Neural cell (in vitro differentiated cells): ENCODE measurements around the gene ERCC3. TPM values are rescaled to one million over a fixed set of nuclear protein-coding genes. Genes with fewer than 3 reads are reported as not detected.

Experiments used
- H2AFZ ChIP-seq: fragments of 200-600, 300-800 bp; sonication (generic), shearing (Covaris generic); 2 replicates; pipeline ENCODE4 v1.6.0; 2014; ENCODE audit warnings: low read depth, mild to moderate bottlenecking, antibody characterized with exemption, low read length, moderate library complexity
- H3F3A ChIP-seq: fragments of 200-600 bp; shearing (Covaris generic); 2 replicates; pipeline ENCODE4 v1.6.1; 2016; ENCODE audit warnings: mild to moderate bottlenecking, moderate library complexity, mixed read lengths, antibody characterized with exemption, low read length; ENCODE audit not compliant: insufficient read depth, poor library complexity, severe bottlenecking
- H3K27ac ChIP-seq: fragments of 200-600, 300-800 bp; sonication (generic), shearing (Covaris generic); 2 replicates; pipeline ENCODE4 v1.5.1; 2014; ENCODE audit warnings: mild to moderate bottlenecking, low read length, moderate library complexity
- H3K27me3 ChIP-seq: fragments of 300-800, 200-600 bp; sonication (generic), shearing (Covaris generic); 2 replicates; pipeline ENCODE4 v1.6.0; 2014; ENCODE audit warnings: mild to moderate bottlenecking, low read depth, low read length, moderate library complexity; ENCODE audit not compliant: insufficient read depth
- H3K36me3 ChIP-seq: fragments of 300-800, 200-600 bp; sonication (generic), shearing (Covaris generic); 2 replicates; pipeline ENCODE4 v1.5.1; 2014; ENCODE audit warnings: mild to moderate bottlenecking, antibody characterized with exemption, low read length, moderate library complexity; ENCODE audit not compliant: insufficient read depth
- H3K4me2 ChIP-seq: fragments of 300-800, 200-600 bp; sonication (generic), shearing (Covaris generic); 2 replicates; pipeline ENCODE4 v1.6.0; 2014; ENCODE audit warnings: mild to moderate bottlenecking, low read length
- H3K4me3 ChIP-seq: fragments of 300-800, 200-600 bp; sonication (generic), shearing (Covaris generic); 2 replicates; pipeline ENCODE4 v1.5.1; 2014; ENCODE audit warnings: mild to moderate bottlenecking, low read length, moderate library complexity
- H3K79me2 ChIP-seq: fragments of 200-600 bp; shearing (Covaris generic); replicated peaks from 2 replicates; pipeline ENCODE4 v1.6.0; 2014; ENCODE audit warnings: mild to moderate bottlenecking, low read length, moderate library complexity; ENCODE audit not compliant: insufficient read depth
- H3K9ac ChIP-seq: fragments of 300-800, 200-600 bp; sonication (generic), shearing (Covaris generic); 2 replicates; pipeline ENCODE4 v1.6.1; 2016; ENCODE audit warnings: mild to moderate bottlenecking, low read length, mixed read lengths
- H3K9me2 ChIP-seq: fragments of 200-600 bp; shearing (Covaris generic); 2 replicates; pipeline ENCODE4 v1.6.1; 2016; ENCODE audit warnings: mild to moderate bottlenecking, low read length, mixed read lengths; ENCODE audit not compliant: insufficient read depth
- H3K9me3 ChIP-seq: fragments of 200-600, 300-800 bp; sonication (generic), shearing (Covaris generic); 2 replicates; pipeline ENCODE4 v1.6.1; 2016; ENCODE audit warnings: mild to moderate bottlenecking, mixed run types, low read length, moderate library complexity, mixed read lengths
- H4K20me1 ChIP-seq: fragments of 200-600 bp; shearing (Covaris generic); 2 replicates; pipeline ENCODE4 v1.6.1; 2016; ENCODE audit warnings: mild to moderate bottlenecking, mixed run types; ENCODE audit not compliant: insufficient read depth
- EP300 ChIP-seq: fragments of 450-650 bp; conservative IDR thresholded peaks from 2 replicates; pipeline ENCODE4 v1.6.1; 2014; ENCODE audit warnings: antibody characterized with exemption, mild to moderate bottlenecking, moderate library complexity; ENCODE audit not compliant: poor library complexity, severe bottlenecking
- EZH2 ChIP-seq: fragments of 200-600, 300-800 bp; shearing (Covaris generic), sonication (generic); IDR thresholded peaks from 2 replicates; pipeline ENCODE4 v1.6.1; 2014; ENCODE audit warnings: antibody characterized with exemption, low read length, borderline replicate concordance, mild to moderate bottlenecking; ENCODE audit not compliant: insufficient read depth, poor library complexity, severe bottlenecking
- MXI1 ChIP-seq: fragments of 450-650 bp; conservative IDR thresholded peaks from 2 replicates; pipeline ENCODE4 v1.6.1; 2014; ENCODE audit warnings: antibody characterized with exemption, mild to moderate bottlenecking; ENCODE audit not compliant: poor library complexity, severe bottlenecking
- POLR2AphosphoS5 ChIP-seq: IDR thresholded peaks from 2 replicates; pipeline ENCODE4 v1.6.1; 2012
- RAD21 ChIP-seq: fragments of 450-650 bp; conservative IDR thresholded peaks from 2 replicates; pipeline ENCODE4 v1.6.1; 2014; ENCODE audit warnings: antibody characterized with exemption, mild to moderate bottlenecking, moderate library complexity
- SMC3 ChIP-seq: fragments of 450-650 bp; conservative IDR thresholded peaks from 2 replicates; pipeline ENCODE4 v1.6.1; 2014; ENCODE audit warnings: antibody characterized with exemption, mild to moderate bottlenecking, moderate library complexity; ENCODE audit not compliant: poor library complexity
- TAF1 ChIP-seq: IDR thresholded peaks from 2 replicates; pipeline ENCODE4 v1.6.1; 2012; ENCODE audit warnings: low read depth
- polyA plus RNA-seq: library from polyadenylated mRNA; depleted of rRNA; stranded (reverse); fragments of >200 nt; gene quantifications from 2 replicates; pipeline ENCODE4 v1.2.3, GENCODE V29; 2014
- TF ChIP-seq, protein P1 (sequence below): IDR thresholded peaks from 2 replicates; pipeline ENCODE4 v1.6.1; 2012; ENCODE audit warnings: borderline replicate concordance
- TF ChIP-seq, protein P2 (sequence below): fragments of 450-650 bp; IDR thresholded peaks from 2 replicates; pipeline ENCODE4 v1.5.1; 2014; ENCODE audit warnings: antibody characterized with exemption, mild to moderate bottlenecking, moderate library complexity; ENCODE audit not compliant: poor library complexity, severe bottlenecking

Gene ERCC3
- polyA plus RNA-seq, 1 donor from 2014 or later, result 112 TPM

DNA sequence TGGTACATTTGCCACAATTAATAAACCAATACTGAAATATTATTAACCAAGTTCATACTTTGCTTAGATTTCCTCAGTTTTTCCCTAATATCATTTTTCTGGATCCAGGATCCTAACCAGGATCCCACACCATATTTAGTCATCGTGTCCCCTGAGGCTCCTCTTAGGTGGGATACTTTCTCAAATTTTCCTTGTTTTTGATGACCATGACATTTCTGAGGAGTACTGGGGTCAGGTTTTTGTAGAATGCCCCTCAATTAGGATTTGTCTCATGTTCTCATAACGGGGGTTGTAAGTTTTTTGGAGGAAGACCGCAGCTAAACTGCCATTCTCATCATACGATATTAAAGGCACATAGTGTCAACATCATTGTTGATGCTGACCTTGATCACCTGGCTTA lies 15.5 kb upstream of the ERCC3 start:
- Histone ChIP-seq H3K27me3 (no peaks in the 10 kb centered on the region), H3K9me2 (no peaks in the 10 kb centered on the region), H3K4me2 (no peak overlapping the region), H3K9ac (no peak overlapping the region), H4K20me1 (no peaks in the 10 kb centered on the region), H3K9me3 (no peaks in the 10 kb centered on the region), H3K36me3 (peaks cover 6% of the 10 kb centered on the region), H2AFZ (no peak overlapping the region), H3K4me3 (no peak overlapping the region), H3K79me2 (no peaks in the 10 kb centered on the region), H3K27ac (no peak overlapping the region), H3F3A (no peaks in the 10 kb centered on the region)
- TF ChIP-seq, protein P1, sequence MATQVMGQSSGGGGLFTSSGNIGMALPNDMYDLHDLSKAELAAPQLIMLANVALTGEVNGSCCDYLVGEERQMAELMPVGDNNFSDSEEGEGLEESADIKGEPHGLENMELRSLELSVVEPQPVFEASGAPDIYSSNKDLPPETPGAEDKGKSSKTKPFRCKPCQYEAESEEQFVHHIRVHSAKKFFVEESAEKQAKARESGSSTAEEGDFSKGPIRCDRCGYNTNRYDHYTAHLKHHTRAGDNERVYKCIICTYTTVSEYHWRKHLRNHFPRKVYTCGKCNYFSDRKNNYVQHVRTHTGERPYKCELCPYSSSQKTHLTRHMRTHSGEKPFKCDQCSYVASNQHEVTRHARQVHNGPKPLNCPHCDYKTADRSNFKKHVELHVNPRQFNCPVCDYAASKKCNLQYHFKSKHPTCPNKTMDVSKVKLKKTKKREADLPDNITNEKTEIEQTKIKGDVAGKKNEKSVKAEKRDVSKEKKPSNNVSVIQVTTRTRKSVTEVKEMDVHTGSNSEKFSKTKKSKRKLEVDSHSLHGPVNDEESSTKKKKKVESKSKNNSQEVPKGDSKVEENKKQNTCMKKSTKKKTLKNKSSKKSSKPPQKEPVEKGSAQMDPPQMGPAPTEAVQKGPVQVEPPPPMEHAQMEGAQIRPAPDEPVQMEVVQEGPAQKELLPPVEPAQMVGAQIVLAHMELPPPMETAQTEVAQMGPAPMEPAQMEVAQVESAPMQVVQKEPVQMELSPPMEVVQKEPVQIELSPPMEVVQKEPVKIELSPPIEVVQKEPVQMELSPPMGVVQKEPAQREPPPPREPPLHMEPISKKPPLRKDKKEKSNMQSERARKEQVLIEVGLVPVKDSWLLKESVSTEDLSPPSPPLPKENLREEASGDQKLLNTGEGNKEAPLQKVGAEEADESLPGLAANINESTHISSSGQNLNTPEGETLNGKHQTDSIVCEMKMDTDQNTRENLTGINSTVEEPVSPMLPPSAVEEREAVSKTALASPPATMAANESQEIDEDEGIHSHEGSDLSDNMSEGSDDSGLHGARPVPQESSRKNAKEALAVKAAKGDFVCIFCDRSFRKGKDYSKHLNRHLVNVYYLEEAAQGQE, result no peak
- no peak for TF ChIP-seq RAD21
- TF ChIP-seq, protein P2, sequence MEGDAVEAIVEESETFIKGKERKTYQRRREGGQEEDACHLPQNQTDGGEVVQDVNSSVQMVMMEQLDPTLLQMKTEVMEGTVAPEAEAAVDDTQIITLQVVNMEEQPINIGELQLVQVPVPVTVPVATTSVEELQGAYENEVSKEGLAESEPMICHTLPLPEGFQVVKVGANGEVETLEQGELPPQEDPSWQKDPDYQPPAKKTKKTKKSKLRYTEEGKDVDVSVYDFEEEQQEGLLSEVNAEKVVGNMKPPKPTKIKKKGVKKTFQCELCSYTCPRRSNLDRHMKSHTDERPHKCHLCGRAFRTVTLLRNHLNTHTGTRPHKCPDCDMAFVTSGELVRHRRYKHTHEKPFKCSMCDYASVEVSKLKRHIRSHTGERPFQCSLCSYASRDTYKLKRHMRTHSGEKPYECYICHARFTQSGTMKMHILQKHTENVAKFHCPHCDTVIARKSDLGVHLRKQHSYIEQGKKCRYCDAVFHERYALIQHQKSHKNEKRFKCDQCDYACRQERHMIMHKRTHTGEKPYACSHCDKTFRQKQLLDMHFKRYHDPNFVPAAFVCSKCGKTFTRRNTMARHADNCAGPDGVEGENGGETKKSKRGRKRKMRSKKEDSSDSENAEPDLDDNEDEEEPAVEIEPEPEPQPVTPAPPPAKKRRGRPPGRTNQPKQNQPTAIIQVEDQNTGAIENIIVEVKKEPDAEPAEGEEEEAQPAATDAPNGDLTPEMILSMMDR, result no peak
- TF ChIP-seq EZH2, result no peak
- no peak for TF ChIP-seq TAF1
- TF ChIP-seq EP300, result no peak
- TF ChIP-seq MXI1, result no peak
- no peak for TF ChIP-seq POLR2AphosphoS5
- no peak for TF ChIP-seq SMC3

DNA sequence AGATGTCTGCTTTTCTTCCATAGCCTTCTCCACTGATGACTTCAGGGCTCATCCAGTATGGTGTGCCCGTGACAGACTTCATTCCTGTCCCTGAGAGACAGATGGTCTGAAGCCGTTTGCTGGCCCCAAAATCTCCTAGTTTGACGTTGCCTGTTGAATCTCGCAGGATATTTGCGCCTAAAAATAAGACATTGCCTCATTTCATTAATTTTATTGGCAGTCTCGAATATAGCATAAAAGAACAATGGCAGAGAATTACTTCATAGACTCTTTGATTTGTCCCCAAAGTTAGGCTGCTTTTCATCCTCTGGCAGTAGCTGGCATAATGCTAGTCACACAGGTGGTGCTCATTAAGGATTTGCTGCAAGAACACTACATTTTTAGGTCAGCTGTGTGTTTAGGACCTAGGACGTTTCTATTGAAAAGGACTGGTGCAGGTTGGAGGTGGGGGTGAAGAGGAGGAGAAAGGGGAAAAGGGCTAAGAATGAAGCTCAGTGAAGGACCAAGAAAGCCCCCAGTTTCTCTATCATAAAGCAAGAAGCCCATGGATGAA lies 14.7 kb upstream of the ERCC3 start:
- Histone ChIP-seq H2AFZ (no peak overlapping the region), H3K79me2 (no peaks in the 10 kb centered on the region), H3K27me3 (no peaks in the 10 kb centered on the region), H3K9ac (no peak overlapping the region), H3K36me3 (peaks cover 3% of the 10 kb centered on the region), H3K9me3 (no peaks in the 10 kb centered on the region), H4K20me1 (no peaks in the 10 kb centered on the region), H3F3A (no peaks in the 10 kb centered on the region), H3K9me2 (no peaks in the 10 kb centered on the region), H3K27ac (no peak overlapping the region), H3K4me2 (no peak overlapping the region), H3K4me3 (no peak overlapping the region)
- TF ChIP-seq, protein P2, result no peak
- TF ChIP-seq TAF1 (no peak), EZH2 (no peak), MXI1 (no peak), EP300 (no peak), SMC3 (no peak), POLR2AphosphoS5 (no peak), RAD21 (no peak)
- TF ChIP-seq, protein P1, result no peak
